ENCODE data around the gene IL6ST. TPM values are rescaled to one million over a fixed set of nuclear protein-coding genes. Genes with fewer than 3 reads are reported as not detected.

The IL6ST gene
- total and polyA plus RNA-seq, 4 donors = 51.3 to 438 (median 109) TPM

- 85% methylated on average over 5 of the region's 5 CpGs for WGBS
- no peak for DNase-seq (ENCODE audit: low spot score)
- no peaks in the 10 kb centered on the region for H3K9me3 ChIP-seq (ENCODE audit: control insufficient read depth in 4 of 4, low read length in 3 of 4)
- no peaks in the 10 kb centered on the region for H3K36me3 ChIP-seq (ENCODE audit: control insufficient read depth in 4 of 4, insufficient read depth in 3 of 4, low read depth in 1 of 4, low read length in 3 of 4)
- H3K27me3 ChIP-seq (ENCODE audit: control insufficient read depth in 4 of 4, insufficient read depth in 4 of 4, low read length in 3 of 4) = no peaks in the 10 kb centered on the region
- TF ChIP-seq EGR1 (IDR thresholded peaks at IDR 0.05; ENCODE audit: low read depth in 2 of 2) (no peak), JUND (IDR thresholded peaks at IDR 0.05) (no peak), REST (IDR thresholded peaks at IDR 0.05) (no peak), ZBTB33 (IDR thresholded peaks at IDR 0.05) (no peak), SP1 (IDR thresholded peaks at IDR 0.05) (no peak), NR2F2 (IDR thresholded peaks at IDR 0.05) (no peak), YY1 (IDR thresholded peaks at IDR 0.05) (no peak), TAF1 (conservative IDR thresholded peaks at IDR 0.05) (no peak), RAD21 (IDR thresholded peaks at IDR 0.05) (no peak), GABPA (IDR thresholded peaks at IDR 0.05 in 1 of 2, conservative IDR thresholded peaks at IDR 0.05 in 1 of 2) (no peak), FOXA2 (IDR thresholded peaks at IDR 0.05) (no peak), HNF4A (conservative IDR thresholded peaks at IDR 0.05) (no peak), FOXA1 (IDR thresholded peaks at IDR 0.05) (no peak), CTCF (IDR thresholded peaks at IDR 0.05; ENCODE audit: low read depth, low read length, missing input control) (no peak), RXRA (IDR thresholded peaks at IDR 0.05) (no peak)
- H3K27ac ChIP-seq (ENCODE audit: low read depth in 1 of 2, low read length in 2 of 2) = no peak overlapping the region
- H3K9ac ChIP-seq (ENCODE audit: low read depth in 1 of 2, low read length in 2 of 2) = no peak overlapping the region
- H3K4me3 ChIP-seq (ENCODE audit: low read depth in 1 of 3, low read length in 3 of 3) = no peak overlapping the region
- H3K4me1 ChIP-seq (ENCODE audit: control insufficient read depth in 4 of 4, insufficient read depth in 4 of 4, low read length in 3 of 4) = no peaks in the 10 kb centered on the region
These were observed 92.1 kb downstream of the IL6ST start for GRCh38 chr5:55902696-55903095.

- DNase-seq (ENCODE audit: low spot score) = no peak
- no peaks in the 10 kb centered on the region for H3K27me3 ChIP-seq (ENCODE audit: control insufficient read depth in 4 of 4, insufficient read depth in 4 of 4, low read length in 3 of 4)
- no peak overlapping the region for H3K4me3 ChIP-seq (ENCODE audit: low read depth in 1 of 3, low read length in 3 of 3)
- no peaks in the 10 kb centered on the region for H3K36me3 ChIP-seq (ENCODE audit: control insufficient read depth in 4 of 4, insufficient read depth in 3 of 4, low read depth in 1 of 4, low read length in 3 of 4)
- H3K9ac ChIP-seq (ENCODE audit: low read depth in 1 of 2, low read length in 2 of 2) = no peak overlapping the region
- no peak overlapping the region for H3K27ac ChIP-seq (ENCODE audit: low read depth in 1 of 2, low read length in 2 of 2)
- TF ChIP-seq ATF3 (IDR thresholded peaks at IDR 0.05) = no peak
- TF ChIP-seq TAF1 (conservative IDR thresholded peaks at IDR 0.05) = no peak
- TF ChIP-seq FOXA2 (IDR thresholded peaks at IDR 0.05) = no peak
- no peak for TF ChIP-seq ZBTB33 (IDR thresholded peaks at IDR 0.05)
- TF ChIP-seq HNF4A (conservative IDR thresholded peaks at IDR 0.05) = no peak
- TF ChIP-seq NR2F2 (IDR thresholded peaks at IDR 0.05) = no peak
- H3K9me3 ChIP-seq (ENCODE audit: control insufficient read depth in 4 of 4, low read length in 3 of 4) = no peaks in the 10 kb centered on the region
- no peaks in the 10 kb centered on the region for H3K4me1 ChIP-seq (ENCODE audit: control insufficient read depth in 4 of 4, insufficient read depth in 4 of 4, low read length in 3 of 4)
These were observed 94.0 kb downstream of the IL6ST start for GRCh38 chr5:55900776-55901175.

All from liver (tissue), 9 donors.